CD8-positive, alpha-beta memory T cell (primary cell): Measurements from ENCODE around the gene NCK2. TPM values are rescaled to one million over a fixed set of nuclear protein-coding genes. Genes with fewer than 3 reads are reported as not detected.

ENCODE experiments used
- CTCF ChIA-PET: fragments of 350-600 bp; sonication (Branson Sonifier 250); formaldehyde crosslinking; loops from one replicate; lab custom pipeline; 2021; ENCODE audit warnings: antibody characterized with exemption; lab: Charles Lee
- POLR2A ChIA-PET: fragments of 350-600 bp; sonication (Branson Sonifier 250); formaldehyde crosslinking; loops from one replicate; lab custom pipeline; 2021; ENCODE audit warnings: antibody characterized with exemption; lab: Charles Lee
- DNase-seq, 5 donors: peaks; one replicate each; pipeline versions ENCODE4 v3.0.0 to v3.0.0-alpha.2; 2020 to 2022; ENCODE audit warnings: mixed read lengths in 1 of 5
- H3K27ac ChIP-seq: one replicate; pipeline ENCODE4 v1.7.0; 2013; ENCODE audit warnings: low read depth, mild to moderate bottlenecking, low read length, moderate library complexity
- H3K27me3 ChIP-seq: 2 replicates; pipeline ENCODE4 v1.7.0; 2013; ENCODE audit warnings: low read length, mild to moderate bottlenecking; ENCODE audit not compliant: insufficient read depth, poor library complexity, severe bottlenecking
- H3K36me3 ChIP-seq: 2 replicates; pipeline ENCODE4 v1.7.0; 2013; ENCODE audit warnings: mild to moderate bottlenecking, low read length, moderate library complexity; ENCODE audit not compliant: insufficient read depth
- H3K4me1 ChIP-seq: 2 replicates; pipeline ENCODE4 v1.7.0; 2013; ENCODE audit warnings: mild to moderate bottlenecking, low read length, moderate library complexity; ENCODE audit not compliant: insufficient read depth
- H3K4me3 ChIP-seq: 2 replicates; pipeline ENCODE4 v1.7.0; 2013; ENCODE audit warnings: mild to moderate bottlenecking, low read length
- H3K9me3 ChIP-seq: 2 replicates; pipeline ENCODE4 v1.7.0; 2013; ENCODE audit warnings: mild to moderate bottlenecking, low read length
- H3K27ac Mint-ChIP-seq, 8 donors: one replicate each; pipeline ENCODE4 v1.8.0; 2020 to 2021; ENCODE audit warnings: mixed read lengths in 8 of 8, mild to moderate bottlenecking in 6 of 8, inconsistent platforms in 3 of 8, moderate library complexity in 3 of 8
- H3K27me3 Mint-ChIP-seq, 2 donors: one replicate each; pipeline ENCODE4 v1.8.0; 2020 to 2021; ENCODE audit warnings: mixed read lengths in 2 of 2, mild to moderate bottlenecking in 1 of 2, moderate library complexity in 1 of 2
- H3K36me3 Mint-ChIP-seq, 3 donors: one replicate each; pipeline ENCODE4 v1.8.0; 2020 to 2021; ENCODE audit warnings: mixed read lengths in 3 of 3, inconsistent platforms in 1 of 3, mild to moderate bottlenecking in 1 of 3
- H3K4me1 Mint-ChIP-seq, 3 donors: one replicate each; pipeline ENCODE4 v1.8.0; 2020 to 2021; ENCODE audit warnings: mixed read lengths in 3 of 3, inconsistent platforms in 1 of 3, mild to moderate bottlenecking in 1 of 3
- H3K4me3 Mint-ChIP-seq, 7 donors: one replicate each; pipeline ENCODE4 v1.8.0; 2020 to 2021; ENCODE audit warnings: mixed read lengths in 7 of 7, mild to moderate bottlenecking in 6 of 7, moderate library complexity in 4 of 7, inconsistent platforms in 2 of 7
- H3K9me3 Mint-ChIP-seq, 5 donors: one replicate each; pipeline ENCODE4 v1.8.0; 2020 to 2022; ENCODE audit warnings: mixed read lengths in 5 of 5, mild to moderate bottlenecking in 3 of 5, moderate library complexity in 2 of 5, inconsistent platforms in 1 of 5
- polyA plus RNA-seq: library from polyadenylated mRNA; unstranded; fragments of 300-500 nt; fragmentation: Illumina TruSeq; gene quantifications from one replicate; pipeline ENCODE4 v1.2.3, GENCODE V29; 2021
- total RNA-seq, 2 experiments: library from RNA; stranded (reverse); gene quantifications; one replicate each; pipeline ENCODE4 v1.2.3, GENCODE V29; 2021

NCK2 gene
- total and polyA plus RNA-seq, 3 experiments from 2014 or later = 72.4 to 77.9 (median 76.1) TPM

DNA sequence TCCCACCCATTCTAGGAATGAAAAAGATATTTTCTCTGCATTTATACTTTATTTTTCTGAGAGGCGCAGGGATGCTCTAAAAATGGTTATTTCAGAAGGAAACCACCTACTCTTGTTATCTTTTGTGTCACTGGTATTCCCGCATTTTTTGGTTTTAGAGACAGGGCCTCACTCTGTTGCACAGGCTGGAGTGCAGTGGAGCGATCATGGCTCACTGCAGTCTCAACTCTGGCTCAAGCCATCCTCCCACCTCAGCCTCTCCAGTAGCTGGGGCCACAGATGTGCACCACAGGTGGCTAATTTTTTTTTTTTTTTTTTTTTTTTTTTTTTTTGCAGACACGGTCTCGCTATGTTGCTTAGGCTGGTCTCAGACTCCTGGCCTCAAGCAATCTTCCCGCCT, 135.9 kb downstream of the NCK2 start:
- Histone ChIP-seq H3K36me3 (peaks cover 12% of the 10 kb centered on the region), H3K4me3 (no peak overlapping the region), H3K27ac (no peak overlapping the region), H3K27me3 (no peaks in the 10 kb centered on the region), H3K9me3 (no peaks in the 10 kb centered on the region), H3K4me1 (peaks cover 84% of the 10 kb centered on the region)
- DNase-seq = no peak
- Mint-ChIP-seq H3K27me3 (no peaks in the 10 kb centered on the region), H3K4me3 (no peak overlapping the region), H3K27ac (peak overlapping the region in 7 of 8 donors; percentile 4 to 97 (median 64)), H3K4me1 (peaks cover 67 to 88% (median 87%) of the 10 kb centered on the region in 3 donors), H3K36me3 (peaks cover 3 to 83% (median 22%) of the 10 kb centered on the region in 3 donors), H3K9me3 (no peaks in the 10 kb centered on the region)
- CTCF ChIA-PET = no interaction called here
- POLR2A ChIA-PET = interaction anchor here (0.6 kb wide), 1 partner anchor 94 kb away, joined by 12 read pairs; no protein-coding TSS in a partner anchor

- H3K4me1 Mint-ChIP-seq = peaks cover 68 to 88% (median 87%) of the 10 kb centered on the region in 3 donors
- peak overlapping the region in 1 of 7 donors; percentile 63 for H3K4me3 Mint-ChIP-seq
- H3K4me3 ChIP-seq = no peak overlapping the region
- H3K9me3 Mint-ChIP-seq = no peaks in the 10 kb centered on the region
- CTCF ChIA-PET = no interaction called here
- no peaks in the 10 kb centered on the region for H3K27me3 ChIP-seq
- DNase-seq = no peak
- no peaks in the 10 kb centered on the region for H3K9me3 ChIP-seq
- H3K27ac ChIP-seq = no peak overlapping the region
- POLR2A ChIA-PET = interaction anchor here (0.6 kb wide), 1 partner anchor 204 kb away, joined by 3 read pairs; no protein-coding TSS in a partner anchor
- peaks cover 84% of the 10 kb centered on the region for H3K4me1 ChIP-seq
- H3K36me3 ChIP-seq = peaks cover 12% of the 10 kb centered on the region
- H3K36me3 Mint-ChIP-seq = peaks cover 3 to 80% (median 21%) of the 10 kb centered on the region in 3 donors
- peak overlapping the region in 1 of 8 donors; percentile 97 for H3K27ac Mint-ChIP-seq
- no peaks in the 10 kb centered on the region for H3K27me3 Mint-ChIP-seq
These were observed 136.8 kb downstream of the NCK2 start for GRCh38 chr2:105881286-105882136.

DNA sequence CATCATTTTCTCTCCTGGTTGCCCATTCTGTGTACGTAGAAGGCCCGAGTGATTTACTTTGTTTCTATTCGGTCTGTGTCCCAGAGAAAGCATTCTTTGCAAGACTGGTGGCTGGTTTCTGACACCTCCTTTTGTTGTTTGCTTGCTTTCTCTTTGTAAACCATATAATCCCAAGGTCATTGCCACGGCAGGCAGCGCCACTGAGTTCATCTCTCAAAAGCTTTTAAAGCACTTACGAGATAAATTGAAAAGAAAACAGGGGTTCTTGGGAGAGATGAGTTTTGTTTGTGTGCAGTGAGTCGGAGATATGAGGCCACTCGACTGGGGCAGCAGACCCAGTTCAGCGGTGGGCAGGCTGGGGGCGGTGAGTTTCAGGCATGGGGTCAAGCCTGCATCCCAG, 137.6 kb downstream of the NCK2 start:
- POLR2A ChIA-PET = interaction anchor here (0.6 kb wide), 1 partner anchor 203 kb away, joined by 3 read pairs; no protein-coding TSS in a partner anchor
- H3K27me3 ChIP-seq = no peaks in the 10 kb centered on the region
- CTCF ChIA-PET = no interaction called here
- no peak overlapping the region for H3K4me3 ChIP-seq
- H3K36me3 Mint-ChIP-seq = peaks cover 3 to 82% (median 25%) of the 10 kb centered on the region in 3 donors
- H3K4me1 ChIP-seq = peaks cover 84% of the 10 kb centered on the region
- H3K4me3 Mint-ChIP-seq = peak overlapping the region in 1 of 7 donors; percentile 8
- no peaks in the 10 kb centered on the region for H3K9me3 Mint-ChIP-seq
- H3K9me3 ChIP-seq = no peaks in the 10 kb centered on the region
- peak overlapping the region in 7 of 8 donors; percentile 31 to 88 (median 61) for H3K27ac Mint-ChIP-seq
- no peaks in the 10 kb centered on the region for H3K27me3 Mint-ChIP-seq
- peaks cover 12% of the 10 kb centered on the region for H3K36me3 ChIP-seq
- DNase-seq = no peak
- peaks cover 68 to 88% (median 87%) of the 10 kb centered on the region in 3 donors for H3K4me1 Mint-ChIP-seq
- H3K27ac ChIP-seq = no peak overlapping the region

DNA sequence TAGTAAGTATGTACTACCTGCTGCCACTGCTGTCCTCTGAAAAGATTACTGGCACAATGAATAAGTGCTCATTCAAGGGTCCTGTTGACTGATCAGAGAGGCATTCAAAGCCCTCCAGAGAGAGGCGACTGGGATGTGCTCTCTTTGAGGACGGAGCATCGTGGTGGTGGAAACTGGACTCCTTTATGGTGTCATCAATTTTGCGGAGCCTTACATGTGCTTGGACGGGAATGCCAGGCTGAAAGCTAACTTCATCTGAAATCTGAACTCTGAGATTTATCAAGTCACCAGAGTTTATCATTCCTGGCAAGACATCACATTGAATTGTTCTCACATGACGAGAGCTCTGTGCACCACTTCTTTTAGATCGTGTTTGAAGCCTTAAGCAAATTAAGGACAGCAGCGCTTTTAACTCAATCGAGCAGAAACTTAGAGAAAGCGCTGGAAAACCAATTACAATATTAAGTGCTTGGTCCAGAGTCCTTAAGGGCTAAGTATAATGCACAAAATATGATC, 138.3 kb downstream of the NCK2 start:
- H3K4me1 Mint-ChIP-seq = peaks cover 68 to 88% (median 87%) of the 10 kb centered on the region in 3 donors
- H3K4me3 Mint-ChIP-seq = no peak overlapping the region
- peaks cover 0 to under 1% (median 0%) of the 10 kb centered on the region in 5 donors for H3K9me3 Mint-ChIP-seq

GRCh38 chr2:105883911-105884694, 139.4 kb downstream of the NCK2 start:
- peaks cover 0 to 8% (median 2%) of the 10 kb centered on the region in 5 donors for H3K9me3 Mint-ChIP-seq
- no peak for DNase-seq
- Histone ChIP-seq H3K4me1 (peaks cover 77% of the 10 kb centered on the region), H3K27me3 (no peaks in the 10 kb centered on the region), H3K9me3 (no peaks in the 10 kb centered on the region), H3K36me3 (peaks cover 18% of the 10 kb centered on the region), H3K4me3 (no peak overlapping the region), H3K27ac (no peak overlapping the region)
- H3K27ac Mint-ChIP-seq = peak overlapping the region in 7 of 8 donors; percentile 35 to 87 (median 60)
- peaks cover 64 to 87% (median 85%) of the 10 kb centered on the region in 3 donors for H3K4me1 Mint-ChIP-seq
- peaks cover 13 to 82% (median 31%) of the 10 kb centered on the region in 3 donors for H3K36me3 Mint-ChIP-seq
- ChIA-PET POLR2A (no interaction called here), CTCF (interaction anchor here (1.0 kb wide), 1 partner anchor 308 kb away, joined by 3 read pairs; no protein-coding TSS in a partner anchor)
- H3K27me3 Mint-ChIP-seq = no peaks in the 10 kb centered on the region
- peak overlapping the region in 5 of 7 donors; percentile 1 to 28 (median 18) for H3K4me3 Mint-ChIP-seq

More for the DNA sequence above, 138.3 kb downstream of the NCK2 start:
- Histone ChIP-seq H3K27ac (no peak overlapping the region), H3K36me3 (peaks cover 12% of the 10 kb centered on the region), H3K4me3 (no peak overlapping the region), H3K4me1 (peaks cover 84% of the 10 kb centered on the region), H3K9me3 (no peaks in the 10 kb centered on the region), H3K27me3 (no peaks in the 10 kb centered on the region)
- Mint-ChIP-seq H3K27me3 (no peaks in the 10 kb centered on the region), H3K36me3 (peaks cover 4 to 83% (median 28%) of the 10 kb centered on the region in 3 donors), H3K27ac (peak overlapping the region in 5 of 8 donors; percentile 9 to 88 (median 44))
- DNase-seq = no peak
- POLR2A ChIA-PET = no interaction called here
- CTCF ChIA-PET = no interaction called here

- Histone ChIP-seq H3K27ac (no peak overlapping the region), H3K4me3 (no peak overlapping the region), H3K36me3 (peaks cover 15% of the 10 kb centered on the region), H3K9me3 (no peaks in the 10 kb centered on the region), H3K4me1 (peaks cover 69% of the 10 kb centered on the region), H3K27me3 (no peaks in the 10 kb centered on the region)
- Mint-ChIP-seq H3K4me3 (peak overlapping the region in 5 of 7 donors; percentile 5 to 63 (median 20)), H3K9me3 (peaks cover 0 to 8% (median 2%) of the 10 kb centered on the region in 5 donors), H3K4me1 (peaks cover 67 to 83% (median 81%) of the 10 kb centered on the region in 3 donors), H3K36me3 (peaks cover 13 to 79% (median 27%) of the 10 kb centered on the region in 3 donors), H3K27ac (peak overlapping the region in 7 of 8 donors; percentile 7 to 90 (median 76)), H3K27me3 (no peaks in the 10 kb centered on the region)
- CTCF ChIA-PET = interaction anchor here (1.0 to 1.5 kb wide), 3 partner anchors 48 to 309 kb away, joined by 3 to 4 read pairs (median 4); no protein-coding TSS in a partner anchor
- POLR2A ChIA-PET = no interaction called here
- no peak for DNase-seq
These were observed 140.7 kb downstream of the NCK2 start for GRCh38 chr2:105885456-105885855.

DNA sequence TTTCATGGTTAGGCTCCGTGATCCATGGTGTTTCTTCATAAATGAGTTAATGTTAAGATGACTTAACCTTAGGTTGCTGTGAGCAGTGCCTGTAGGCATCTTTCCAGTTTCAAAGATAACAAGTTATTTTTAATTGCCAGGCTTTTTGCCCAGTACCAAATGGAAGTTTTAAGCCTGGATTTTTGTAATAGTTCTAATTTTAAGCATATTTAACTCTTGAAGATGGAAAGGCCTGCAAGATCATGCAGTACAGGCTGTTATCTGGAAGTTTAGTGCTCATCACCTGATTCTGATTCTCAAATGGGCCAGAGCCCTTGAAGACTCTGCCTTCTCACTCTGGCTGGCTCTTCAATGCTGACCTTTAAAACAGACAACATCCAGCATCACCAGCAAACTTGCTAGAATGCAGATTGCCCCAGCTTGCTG, 141.3 kb downstream of the NCK2 start:
- ChIA-PET CTCF (interaction anchor here (1.2 to 1.5 kb wide), 2 partner anchors 48 to 208 kb away, joined by 4 read pairs; no protein-coding TSS in a partner anchor), POLR2A (no interaction called here)
- H3K36me3 ChIP-seq = peaks cover 15% of the 10 kb centered on the region
- H3K4me1 ChIP-seq = peaks cover 74% of the 10 kb centered on the region
- Mint-ChIP-seq H3K36me3 (peaks cover 13 to 79% (median 29%) of the 10 kb centered on the region in 3 donors), H3K4me1 (peaks cover 70 to 86% (median 86%) of the 10 kb centered on the region in 3 donors), H3K27me3 (no peaks in the 10 kb centered on the region), H3K27ac (peak overlapping the region; percentile 7 to 90 (median 77)), H3K4me3 (peak overlapping the region in 5 of 7 donors; percentile 7 to 63 (median 20)), H3K9me3 (peaks cover 0 to 8% (median 2%) of the 10 kb centered on the region in 5 donors)
- no peak for DNase-seq
- H3K4me3 ChIP-seq = no peak overlapping the region
- no peaks in the 10 kb centered on the region for H3K27me3 ChIP-seq
- no peaks in the 10 kb centered on the region for H3K9me3 ChIP-seq
- H3K27ac ChIP-seq = no peak overlapping the region
